ENCODE data around the gene LRP8. TPM values are rescaled to one million over a fixed set of nuclear protein-coding genes. Genes with fewer than 3 reads are reported as not detected.

Gene LRP8
- total RNA-seq, 1 donor, result 27.6 TPM

GRCh38 chr1:53294567-53294966 is 33.3 kb downstream of the LRP8 start:
- H3K4me3 ChIP-seq (ENCODE audit: low read depth, low read length), result no peak overlapping the region
- peak; percentile 36 for DNase-seq (ENCODE audit: low read depth)
- TF ChIP-seq, protein P1, sequence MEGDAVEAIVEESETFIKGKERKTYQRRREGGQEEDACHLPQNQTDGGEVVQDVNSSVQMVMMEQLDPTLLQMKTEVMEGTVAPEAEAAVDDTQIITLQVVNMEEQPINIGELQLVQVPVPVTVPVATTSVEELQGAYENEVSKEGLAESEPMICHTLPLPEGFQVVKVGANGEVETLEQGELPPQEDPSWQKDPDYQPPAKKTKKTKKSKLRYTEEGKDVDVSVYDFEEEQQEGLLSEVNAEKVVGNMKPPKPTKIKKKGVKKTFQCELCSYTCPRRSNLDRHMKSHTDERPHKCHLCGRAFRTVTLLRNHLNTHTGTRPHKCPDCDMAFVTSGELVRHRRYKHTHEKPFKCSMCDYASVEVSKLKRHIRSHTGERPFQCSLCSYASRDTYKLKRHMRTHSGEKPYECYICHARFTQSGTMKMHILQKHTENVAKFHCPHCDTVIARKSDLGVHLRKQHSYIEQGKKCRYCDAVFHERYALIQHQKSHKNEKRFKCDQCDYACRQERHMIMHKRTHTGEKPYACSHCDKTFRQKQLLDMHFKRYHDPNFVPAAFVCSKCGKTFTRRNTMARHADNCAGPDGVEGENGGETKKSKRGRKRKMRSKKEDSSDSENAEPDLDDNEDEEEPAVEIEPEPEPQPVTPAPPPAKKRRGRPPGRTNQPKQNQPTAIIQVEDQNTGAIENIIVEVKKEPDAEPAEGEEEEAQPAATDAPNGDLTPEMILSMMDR (IDR thresholded peaks at IDR 0.05; ENCODE audit: insufficient read depth, low read depth, low read length), result no peak

GRCh38 chr1:53294061-53294460 is 33.8 kb downstream of the LRP8 start:
- TF ChIP-seq, protein P1 (IDR thresholded peaks at IDR 0.05; ENCODE audit: insufficient read depth, low read depth, low read length), result no peak
- no peak overlapping the region for H3K4me3 ChIP-seq (ENCODE audit: low read depth, low read length)
- no peak for DNase-seq (ENCODE audit: low read depth)

GRCh38 chr1:53293123-53293522 is 34.7 kb downstream of the LRP8 start:
- peak; percentile 44 for DNase-seq (ENCODE audit: low read depth)
- TF ChIP-seq, protein P1 (IDR thresholded peaks at IDR 0.05; ENCODE audit: insufficient read depth, low read depth, low read length), result no peak
- H3K4me3 ChIP-seq (ENCODE audit: low read depth, low read length), result no peak overlapping the region

- TF ChIP-seq, protein P1 (IDR thresholded peaks at IDR 0.05; ENCODE audit: insufficient read depth, low read depth, low read length), result no peak
- no peak for DNase-seq (ENCODE audit: low read depth)
- H3K4me3 ChIP-seq (ENCODE audit: low read depth, low read length), result no peak overlapping the region
Observed at GRCh38 chr1:53292690-53293089, 35.2 kb downstream of the LRP8 start.

GRCh38 chr1:53291574-53291973 is 36.3 kb downstream of the LRP8 start:
- no peak overlapping the region for H3K4me3 ChIP-seq (ENCODE audit: low read depth, low read length)
- TF ChIP-seq, protein P1 (IDR thresholded peaks at IDR 0.05; ENCODE audit: insufficient read depth, low read depth, low read length), result no peak
- no peak for DNase-seq (ENCODE audit: low read depth)

DNA sequence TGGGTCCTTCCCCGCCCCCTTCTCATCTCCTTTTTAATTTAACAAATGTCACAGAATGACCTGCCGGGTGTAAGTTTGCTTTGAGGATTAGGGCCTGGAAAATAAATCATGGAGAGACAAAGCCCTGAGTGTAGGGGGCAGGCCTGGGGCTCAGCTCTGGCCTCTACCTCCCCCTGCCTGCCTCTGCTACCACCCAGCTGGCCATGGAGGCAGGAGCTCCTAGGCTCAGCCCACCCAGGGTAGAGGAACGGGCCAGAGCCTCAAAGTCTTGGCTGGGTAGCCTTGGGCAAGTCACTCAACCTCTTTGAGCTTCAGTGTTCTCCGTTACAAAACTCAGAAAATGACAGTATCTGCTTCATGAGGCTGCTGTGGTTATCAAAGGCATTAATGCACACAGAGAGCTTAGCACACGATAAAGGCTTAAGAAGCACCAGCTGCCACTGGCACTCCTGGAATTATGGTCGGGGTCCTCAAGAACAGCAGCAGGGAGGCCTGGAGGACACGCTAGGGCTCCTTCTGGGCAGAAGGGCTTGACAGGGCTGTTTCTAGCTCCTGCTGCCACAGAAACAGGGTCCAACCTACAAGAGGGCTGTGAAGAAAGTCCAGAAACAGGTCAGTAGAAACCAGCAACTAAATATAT is 39.0 kb downstream of the LRP8 start:
- no peak overlapping the region for H3K4me3 ChIP-seq (ENCODE audit: low read depth, low read length)
- no peak for DNase-seq (ENCODE audit: low read depth)

More for the DNA sequence above, 39.0 kb downstream of the LRP8 start:
- TF ChIP-seq, protein P1 (IDR thresholded peaks at IDR 0.05; ENCODE audit: insufficient read depth, low read depth, low read length), result no peak
